ENCODE results near the gene ACP7. TPM values are rescaled to one million over a fixed set of nuclear protein-coding genes. Genes with fewer than 3 reads are reported as not detected.

ACP7 gene
- polyA plus RNA-seq, 2 of the 4 experiments (the other 2 are of a cell fraction), result 0.06 to 0.25 TPM

- TF ChIP-seq ESRRA (IDR thresholded peaks at IDR 0.05; ENCODE audit: borderline replicate concordance, low read length) (0 out of 2 replicates have a peak, but pooled peaks have one; percentile 26), MYC (IDR thresholded peaks at IDR 0.05; ENCODE audit: borderline replicate concordance, low read length) (peak; percentile 6; the same call in 1 of the 2 replicates), SMC3 (IDR thresholded peaks at IDR 0.05) (0 out of 3 replicates have a peak, but pooled peaks have one; percentile 14), CEBPB (IDR thresholded peaks at IDR 0.05) (no peak), HDAC2 (IDR thresholded peaks at IDR 0.05) (no peak), MAX (IDR thresholded peaks at IDR 0.05) (peak; percentile 79), HEYL (CRISPR knock-in tag; IDR thresholded peaks at IDR 0.05) (no peak), BCL3 (IDR thresholded peaks at IDR 0.05) (peak; percentile 80; the same call in 1 of the 3 replicates), NPAS2 (CRISPR knock-in tag; IDR thresholded peaks at IDR 0.05; ENCODE audit: borderline replicate concordance) (no peak), HOXB13 (CRISPR knock-in tag; IDR thresholded peaks at IDR 0.05; ENCODE audit: low read depth) (peak; percentile 77; the same call in 1 of the 2 replicates), CHD2 (IDR thresholded peaks at IDR 0.05; ENCODE audit: low read length, partially characterized antibody) (no peak), BHLHE40 (IDR thresholded peaks at IDR 0.05; ENCODE audit: low read depth, low read length) (no peak)
- TF ChIP-seq, protein P1, sequence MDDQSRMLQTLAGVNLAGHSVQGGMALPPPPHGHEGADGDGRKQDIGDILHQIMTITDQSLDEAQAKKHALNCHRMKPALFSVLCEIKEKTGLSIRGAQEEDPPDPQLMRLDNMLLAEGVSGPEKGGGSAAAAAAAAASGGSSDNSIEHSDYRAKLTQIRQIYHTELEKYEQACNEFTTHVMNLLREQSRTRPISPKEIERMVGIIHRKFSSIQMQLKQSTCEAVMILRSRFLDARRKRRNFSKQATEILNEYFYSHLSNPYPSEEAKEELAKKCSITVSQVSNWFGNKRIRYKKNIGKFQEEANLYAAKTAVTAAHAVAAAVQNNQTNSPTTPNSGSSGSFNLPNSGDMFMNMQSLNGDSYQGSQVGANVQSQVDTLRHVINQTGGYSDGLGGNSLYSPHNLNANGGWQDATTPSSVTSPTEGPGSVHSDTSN (IDR thresholded peaks at IDR 0.05), result peak; percentile 65
- TF ChIP-seq, protein P2, sequence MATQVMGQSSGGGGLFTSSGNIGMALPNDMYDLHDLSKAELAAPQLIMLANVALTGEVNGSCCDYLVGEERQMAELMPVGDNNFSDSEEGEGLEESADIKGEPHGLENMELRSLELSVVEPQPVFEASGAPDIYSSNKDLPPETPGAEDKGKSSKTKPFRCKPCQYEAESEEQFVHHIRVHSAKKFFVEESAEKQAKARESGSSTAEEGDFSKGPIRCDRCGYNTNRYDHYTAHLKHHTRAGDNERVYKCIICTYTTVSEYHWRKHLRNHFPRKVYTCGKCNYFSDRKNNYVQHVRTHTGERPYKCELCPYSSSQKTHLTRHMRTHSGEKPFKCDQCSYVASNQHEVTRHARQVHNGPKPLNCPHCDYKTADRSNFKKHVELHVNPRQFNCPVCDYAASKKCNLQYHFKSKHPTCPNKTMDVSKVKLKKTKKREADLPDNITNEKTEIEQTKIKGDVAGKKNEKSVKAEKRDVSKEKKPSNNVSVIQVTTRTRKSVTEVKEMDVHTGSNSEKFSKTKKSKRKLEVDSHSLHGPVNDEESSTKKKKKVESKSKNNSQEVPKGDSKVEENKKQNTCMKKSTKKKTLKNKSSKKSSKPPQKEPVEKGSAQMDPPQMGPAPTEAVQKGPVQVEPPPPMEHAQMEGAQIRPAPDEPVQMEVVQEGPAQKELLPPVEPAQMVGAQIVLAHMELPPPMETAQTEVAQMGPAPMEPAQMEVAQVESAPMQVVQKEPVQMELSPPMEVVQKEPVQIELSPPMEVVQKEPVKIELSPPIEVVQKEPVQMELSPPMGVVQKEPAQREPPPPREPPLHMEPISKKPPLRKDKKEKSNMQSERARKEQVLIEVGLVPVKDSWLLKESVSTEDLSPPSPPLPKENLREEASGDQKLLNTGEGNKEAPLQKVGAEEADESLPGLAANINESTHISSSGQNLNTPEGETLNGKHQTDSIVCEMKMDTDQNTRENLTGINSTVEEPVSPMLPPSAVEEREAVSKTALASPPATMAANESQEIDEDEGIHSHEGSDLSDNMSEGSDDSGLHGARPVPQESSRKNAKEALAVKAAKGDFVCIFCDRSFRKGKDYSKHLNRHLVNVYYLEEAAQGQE (IDR thresholded peaks at IDR 0.05), result 0 out of 2 replicates have a peak, but pooled peaks have one; percentile 19
These were observed 41.6 kb downstream of the ACP7 start, which contains the start of gene PAK4 (continued) for GRCh38 chr19:39125554-39126311.

DNA sequence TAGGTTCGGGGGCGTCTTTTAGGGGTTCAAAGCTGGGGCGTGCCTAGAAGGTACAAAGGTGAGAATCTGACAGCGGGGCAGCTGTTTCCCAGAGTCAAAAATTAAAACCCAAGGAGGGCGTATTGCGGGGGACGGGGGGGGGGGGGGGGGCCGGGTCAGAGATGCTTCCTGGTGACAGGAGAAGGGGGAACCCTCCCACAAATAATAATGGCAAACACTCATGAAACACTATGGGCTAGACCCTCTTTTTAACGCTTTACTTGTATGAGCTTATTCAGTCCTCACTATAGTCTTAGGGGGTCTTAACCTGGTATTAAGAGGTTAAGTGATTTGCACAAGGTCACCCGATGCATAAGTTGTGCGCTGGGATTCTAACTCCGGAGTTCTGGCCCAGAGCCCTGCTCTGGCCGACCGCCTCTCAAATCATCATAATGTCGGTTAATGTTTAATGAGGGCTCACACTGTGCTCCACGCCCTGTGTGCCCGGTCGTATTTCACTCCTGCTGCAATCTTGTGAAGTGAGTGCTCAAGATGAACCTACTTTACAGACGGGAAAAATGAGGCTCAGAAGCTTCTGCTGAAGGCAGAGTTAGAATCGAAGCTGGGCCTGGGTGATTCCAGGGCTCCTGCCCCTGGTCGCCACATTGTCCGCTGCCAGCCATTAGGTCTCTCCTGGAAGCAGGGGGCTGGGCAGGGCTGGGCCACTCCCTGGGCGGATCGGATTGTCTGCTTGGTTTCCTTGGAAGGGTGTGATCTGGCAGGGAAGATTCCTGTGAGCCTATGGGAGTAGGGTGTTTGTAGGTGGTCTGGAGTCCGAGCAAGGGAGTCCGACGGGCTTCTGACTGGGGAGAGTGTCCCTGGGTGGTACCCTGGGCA lies 42.4 kb downstream of the ACP7 start:
- H3K4me1 ChIP-seq, result peaks cover 61% of the 10 kb centered on the region
- CTCF ChIA-PET, result interaction anchor here (0.6 to 13.1 kb wide), 12 partner anchors 12 to 1000 kb away, joined by 3 to 224 read pairs (median 4); no protein-coding TSS in a partner anchor
- TF ChIP-seq HMGXB4 (CRISPR knock-in tag; IDR thresholded peaks at IDR 0.05; ENCODE audit: borderline replicate concordance), result no peak
- no peak for TF ChIP-seq FOXS1 (CRISPR knock-in tag; IDR thresholded peaks at IDR 0.05)
- TF ChIP-seq RCOR1 (IDR thresholded peaks at IDR 0.05; ENCODE audit: low read depth, low read length), result peak; percentile 92
- no peak for TF ChIP-seq JUNB (IDR thresholded peaks at IDR 0.05)
- no peak for TF ChIP-seq SREBF2 (IDR thresholded peaks at IDR 0.05)
- TF ChIP-seq FOSL2 (IDR thresholded peaks at IDR 0.05), result no peak
- TF ChIP-seq FOSL2 (CRISPR knock-in tag; IDR thresholded peaks at IDR 0.05), result peak; percentile 16; the same call in 1 of the 2 replicates
- TF ChIP-seq KDM5A (IDR thresholded peaks at IDR 0.05), result no peak
- TF ChIP-seq CEBPB (IDR thresholded peaks at IDR 0.05), result 0 out of 4 replicates have a peak, but pooled peaks of 1 of the 2 experiments have one; percentile 50
- peak; percentile 88 for TF ChIP-seq MAX (IDR thresholded peaks at IDR 0.05)
- TF ChIP-seq ZSCAN20 (CRISPR knock-in tag; IDR thresholded peaks at IDR 0.05), result no peak
- no peak for TF ChIP-seq GATA3 (IDR thresholded peaks at IDR 0.05; ENCODE audit: borderline replicate concordance)
- no peak for TF ChIP-seq MAZ (IDR thresholded peaks at IDR 0.05; ENCODE audit: borderline replicate concordance, low read depth, low read length)
- TF ChIP-seq TFCP2L1 (CRISPR knock-in tag; IDR thresholded peaks at IDR 0.05), result peak; percentile 61; the same call in 1 of the 2 replicates
- peak; percentile 94; the same call in 1 of the 2 replicates for TF ChIP-seq HDAC2 (IDR thresholded peaks at IDR 0.05)

More for the DNA sequence above, 42.4 kb downstream of the ACP7 start:
- ATAC-seq, result peak; percentile 66 to 83
- peak; percentile 93 to 100 for DNase-seq (ENCODE audit: low read depth in 1 of 2, low spot score in 1 of 2)
- peak overlapping the region; percentile 84 for H3K4me3 ChIP-seq
- H3K27ac ChIP-seq, result peak overlapping the region; percentile 92 to 94
- POLR2A ChIA-PET, result interaction anchor here (1.0 to 2.4 kb wide), 3 partner anchors 12 to 309 kb away, joined by 5 to 8 read pairs (median 7); partner anchors contain the start of gene RPS16
- WGBS (ENCODE audit: missing lambda C conversion rate), result 1% methylated on average over 26 of the region's 27 CpGs
- FAIRE-seq, result peak; percentile 99
- peak overlapping the region; percentile 77 for H3K4me2 ChIP-seq
- no peaks in the 10 kb centered on the region for H3K9me3 ChIP-seq

Measured in A549 (cell line).